Hepatocyte (in vitro differentiated cells): ENCODE results near the gene DDIT3.

Experiments used
- EZH2 ChIP-seq: fragments of 200-600 bp; sonication (generic); IDR thresholded peaks from 2 replicates; pipeline ENCODE4 v1.6.1; 2016; ENCODE audit warnings: antibody characterized with exemption, mild to moderate bottlenecking, borderline replicate concordance
- TF ChIP-seq, protein P1 (sequence below): fragments of 200-600 bp; sonication (generic); IDR thresholded peaks from 2 replicates; pipeline ENCODE4 v1.5.1; 2016; ENCODE audit warnings: antibody characterized with exemption, mild to moderate bottlenecking; ENCODE audit not compliant: poor library complexity

DNA sequence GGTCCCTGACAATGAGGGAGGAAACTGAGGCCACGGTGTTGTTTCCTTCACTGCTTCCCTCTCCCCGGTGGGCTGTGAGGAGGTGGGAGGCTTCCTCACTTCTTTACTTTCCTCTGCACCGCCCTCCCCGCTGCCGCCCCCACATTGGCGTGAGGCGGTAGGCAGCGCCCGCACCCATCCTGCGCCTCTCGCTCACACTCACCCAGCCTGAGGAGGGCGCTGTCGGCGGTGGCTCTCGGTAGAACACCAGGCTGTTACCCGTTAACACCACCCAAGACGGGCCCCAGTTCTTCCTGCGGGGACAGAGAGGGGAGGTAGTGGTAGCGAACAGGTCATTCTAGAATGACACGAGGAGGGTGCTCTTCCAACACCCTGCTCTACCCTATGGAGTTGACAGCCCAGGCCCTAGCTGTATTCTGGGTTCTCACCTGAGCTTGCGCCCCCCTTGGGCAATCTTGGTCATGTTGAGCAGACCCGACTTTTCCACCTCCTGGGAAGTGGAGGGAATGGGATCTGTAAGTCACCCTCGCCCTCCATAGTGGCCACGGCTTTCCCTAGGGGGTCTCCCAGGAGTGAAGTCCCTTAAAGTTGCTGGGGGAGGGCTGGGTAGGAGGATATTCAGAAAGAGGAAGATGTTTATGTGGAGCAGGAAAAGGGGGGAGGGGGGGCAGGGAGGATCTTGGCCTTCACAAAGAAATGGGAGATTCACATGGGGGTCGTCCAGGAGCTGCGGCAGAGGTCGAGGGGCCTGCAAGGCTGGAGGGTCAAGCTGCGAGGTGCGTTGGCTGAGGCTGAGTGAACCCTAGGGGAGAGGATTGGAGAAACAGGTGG, 43.9 kb downstream of the DDIT3 start:
- peak; percentile 76 for TF ChIP-seq EZH2
- TF ChIP-seq, protein P1, sequence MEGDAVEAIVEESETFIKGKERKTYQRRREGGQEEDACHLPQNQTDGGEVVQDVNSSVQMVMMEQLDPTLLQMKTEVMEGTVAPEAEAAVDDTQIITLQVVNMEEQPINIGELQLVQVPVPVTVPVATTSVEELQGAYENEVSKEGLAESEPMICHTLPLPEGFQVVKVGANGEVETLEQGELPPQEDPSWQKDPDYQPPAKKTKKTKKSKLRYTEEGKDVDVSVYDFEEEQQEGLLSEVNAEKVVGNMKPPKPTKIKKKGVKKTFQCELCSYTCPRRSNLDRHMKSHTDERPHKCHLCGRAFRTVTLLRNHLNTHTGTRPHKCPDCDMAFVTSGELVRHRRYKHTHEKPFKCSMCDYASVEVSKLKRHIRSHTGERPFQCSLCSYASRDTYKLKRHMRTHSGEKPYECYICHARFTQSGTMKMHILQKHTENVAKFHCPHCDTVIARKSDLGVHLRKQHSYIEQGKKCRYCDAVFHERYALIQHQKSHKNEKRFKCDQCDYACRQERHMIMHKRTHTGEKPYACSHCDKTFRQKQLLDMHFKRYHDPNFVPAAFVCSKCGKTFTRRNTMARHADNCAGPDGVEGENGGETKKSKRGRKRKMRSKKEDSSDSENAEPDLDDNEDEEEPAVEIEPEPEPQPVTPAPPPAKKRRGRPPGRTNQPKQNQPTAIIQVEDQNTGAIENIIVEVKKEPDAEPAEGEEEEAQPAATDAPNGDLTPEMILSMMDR, result no peak
